Upper lobe of right lung (tissue), 1 donor: ENCODE results near the gene YY1. TPM values are rescaled to one million over a fixed set of nuclear protein-coding genes. Genes with fewer than 3 reads are reported as not detected.
"Not testable (repeated sequence)": the region's sequence is repeated elsewhere in the genome, so short reads cannot be mapped to it uniquely, and the experiment has no call there.

Experiments used
- ATAC-seq: fragments of 200-7000 bp; cut with Tn5 transposase; one replicate; pipeline ENCODE4 v1.9.1; 2020; ENCODE audit warnings: mild to moderate bottlenecking, moderate library complexity
- DNase-seq: peaks from one replicate; pipeline ENCODE4 v3.0.0-alpha.2; 2020
- H3K27ac ChIP-seq: fragments of 200-600 bp; one replicate; pipeline ENCODE4 v1.8.0; 2022
- H3K27me3 ChIP-seq: fragments of 200-600 bp; one replicate; pipeline ENCODE4 v1.8.0; 2022; ENCODE audit warnings: mild to moderate bottlenecking
- H3K36me3 ChIP-seq: fragments of 200-600 bp; one replicate; pipeline ENCODE4 v1.8.0; 2022
- H3K4me1 ChIP-seq: fragments of 200-600 bp; one replicate; pipeline ENCODE4 v1.8.0; 2022
- H3K4me3 ChIP-seq: fragments of 200-600 bp; one replicate; pipeline ENCODE4 v1.8.0; 2022; ENCODE audit warnings: mild to moderate bottlenecking
- H3K9me3 ChIP-seq: fragments of 200-600 bp; one replicate; pipeline ENCODE4 v1.8.0; 2022
- intact Hi-C: fragments of 100-400 bp; cut with DNase I; formaldehyde crosslinking; loops from one replicate; pipeline ENCODE4 v1.11.0; 2022
- total RNA-seq: library from RNA; stranded (reverse); fragmentation: NEBNext Ultra II Directional; extraction: Animal tissue kit (Norgen Biotek cat#: 25700); gene quantifications from one replicate; pipeline ENCODE4 v1.2.1, GENCODE V29; 2021
- TF ChIP-seq, protein P1 (sequence below): fragments of 200-600 bp; IDR thresholded peaks from one replicate; pipeline ENCODE4 v1.8.0; 2022; ENCODE audit warnings: antibody characterized with exemption
- donor health status: DM: no; HTN: yes; CAD: no; lungs with severe emphysema.

The YY1 gene
- total RNA-seq, 1 donor from 2014 or later, result 69.4 TPM

DNA sequence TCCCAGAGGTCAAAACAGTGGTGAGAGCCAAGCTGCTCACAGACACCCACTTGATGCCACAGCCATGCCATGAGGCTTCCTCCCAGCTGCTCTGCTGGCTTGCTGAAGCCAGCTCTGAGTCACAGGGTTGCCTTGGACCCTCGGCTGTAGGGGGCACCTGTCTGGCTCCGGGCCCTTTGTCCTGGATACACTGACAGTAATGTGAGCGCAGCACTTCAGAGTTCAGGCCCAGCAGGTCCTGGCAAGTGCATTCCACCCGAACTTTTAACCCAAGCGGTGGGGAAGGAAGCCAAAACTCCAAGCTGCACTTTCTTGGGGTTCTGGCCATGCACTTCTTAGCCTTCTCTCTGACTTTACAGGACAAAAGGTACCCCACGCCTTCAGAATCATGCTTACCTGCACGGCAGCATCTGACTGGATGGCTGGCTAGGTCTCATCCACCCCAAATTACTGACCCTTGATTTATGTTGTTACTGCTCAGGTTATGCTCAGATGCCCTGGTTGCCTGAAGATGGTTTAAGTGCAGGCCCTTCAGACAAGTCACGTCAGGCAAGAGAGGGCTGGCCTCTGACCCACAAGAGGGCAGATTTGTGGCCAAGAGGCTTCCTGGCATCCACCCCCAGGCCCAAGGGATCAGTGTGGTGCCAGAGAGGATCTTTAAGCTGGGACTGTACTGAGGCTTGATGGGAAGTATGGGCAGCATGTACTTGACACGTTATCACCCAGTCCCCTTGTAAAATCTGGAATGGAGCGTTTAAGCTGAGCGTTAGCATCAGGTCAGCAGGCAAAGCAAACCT, 42.5 kb downstream of the YY1 start:
- intact Hi-C loops, result no loop called here
- H3K4me3 ChIP-seq, result no peak overlapping the region
- H3K9me3 ChIP-seq, result no peaks in the 10 kb centered on the region
- H3K27me3 ChIP-seq, result no peaks in the 10 kb centered on the region
- peak; percentile 73 for DNase-seq
- peak; percentile 28 for ATAC-seq
- peak overlapping the region; percentile 55 for H3K27ac ChIP-seq
- H3K36me3 ChIP-seq, result peaks cover 19% of the 10 kb centered on the region
- TF ChIP-seq, protein P1, sequence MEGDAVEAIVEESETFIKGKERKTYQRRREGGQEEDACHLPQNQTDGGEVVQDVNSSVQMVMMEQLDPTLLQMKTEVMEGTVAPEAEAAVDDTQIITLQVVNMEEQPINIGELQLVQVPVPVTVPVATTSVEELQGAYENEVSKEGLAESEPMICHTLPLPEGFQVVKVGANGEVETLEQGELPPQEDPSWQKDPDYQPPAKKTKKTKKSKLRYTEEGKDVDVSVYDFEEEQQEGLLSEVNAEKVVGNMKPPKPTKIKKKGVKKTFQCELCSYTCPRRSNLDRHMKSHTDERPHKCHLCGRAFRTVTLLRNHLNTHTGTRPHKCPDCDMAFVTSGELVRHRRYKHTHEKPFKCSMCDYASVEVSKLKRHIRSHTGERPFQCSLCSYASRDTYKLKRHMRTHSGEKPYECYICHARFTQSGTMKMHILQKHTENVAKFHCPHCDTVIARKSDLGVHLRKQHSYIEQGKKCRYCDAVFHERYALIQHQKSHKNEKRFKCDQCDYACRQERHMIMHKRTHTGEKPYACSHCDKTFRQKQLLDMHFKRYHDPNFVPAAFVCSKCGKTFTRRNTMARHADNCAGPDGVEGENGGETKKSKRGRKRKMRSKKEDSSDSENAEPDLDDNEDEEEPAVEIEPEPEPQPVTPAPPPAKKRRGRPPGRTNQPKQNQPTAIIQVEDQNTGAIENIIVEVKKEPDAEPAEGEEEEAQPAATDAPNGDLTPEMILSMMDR, result no peak
- peaks cover 58% of the 10 kb centered on the region for H3K4me1 ChIP-seq

DNA sequence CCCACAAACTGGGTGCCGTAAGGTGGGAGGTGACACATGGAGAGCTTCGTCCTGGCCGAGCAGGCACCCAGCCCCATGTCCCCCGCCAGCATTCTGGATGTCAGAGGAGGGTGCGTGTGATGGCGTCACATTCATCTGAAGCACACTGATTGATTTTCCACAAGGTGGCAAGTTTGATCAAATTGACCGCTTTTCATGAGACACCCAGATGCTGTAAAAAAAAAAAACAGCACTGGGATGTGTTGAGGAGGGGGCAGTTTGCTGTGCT, 43.1 kb downstream of the YY1 start:
- intact Hi-C loops, result no loop called here
- Histone ChIP-seq H3K36me3 (peaks cover 14% of the 10 kb centered on the region), H3K9me3 (no peaks in the 10 kb centered on the region), H3K27me3 (no peaks in the 10 kb centered on the region), H3K4me3 (no peak overlapping the region), H3K4me1 (peaks cover 58% of the 10 kb centered on the region), H3K27ac (peak overlapping the region; percentile 24)
- DNase-seq (no peak), ATAC-seq (no peak)
- TF ChIP-seq, protein P1, result no peak

DNA sequence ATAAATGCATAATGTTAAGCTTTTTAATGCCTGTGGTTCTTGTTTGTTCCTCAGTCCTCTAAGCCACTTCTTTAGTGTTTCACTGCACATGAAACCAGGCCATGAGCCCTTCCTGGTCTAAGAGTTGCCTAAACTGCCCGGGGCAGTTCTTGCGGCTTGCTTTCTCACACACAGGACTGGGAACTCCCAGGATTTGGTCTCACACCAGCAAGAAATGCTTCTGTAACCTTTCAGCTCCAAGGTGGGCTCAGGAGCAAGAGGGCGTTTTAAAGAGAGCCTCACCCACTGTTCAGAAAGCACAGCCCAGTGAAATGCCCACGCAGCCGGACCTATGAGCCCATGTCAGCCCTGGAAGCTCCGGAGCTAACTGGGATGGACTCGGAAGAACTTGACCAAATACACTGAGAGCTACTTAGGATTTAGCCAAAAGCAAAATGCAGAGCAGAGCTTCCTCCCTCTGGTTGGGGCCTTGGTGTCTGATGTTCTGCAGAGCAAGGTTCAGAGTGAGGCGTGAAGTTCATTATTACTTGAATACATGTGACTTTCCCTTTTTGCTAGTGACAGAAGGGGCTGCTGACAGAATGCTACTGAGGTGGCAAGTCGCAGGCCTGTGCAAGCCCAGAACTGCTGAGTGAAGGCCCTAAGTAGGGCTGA, 43.9 kb downstream of the YY1 start:
- DNase-seq, result peak; percentile 53
- H3K27ac ChIP-seq, result no peak overlapping the region
- H3K9me3 ChIP-seq, result no peaks in the 10 kb centered on the region
- peaks cover 51% of the 10 kb centered on the region for H3K4me1 ChIP-seq
- TF ChIP-seq, protein P1, result no peak
- H3K36me3 ChIP-seq, result peaks cover 5% of the 10 kb centered on the region
- no peak for ATAC-seq
- no peaks in the 10 kb centered on the region for H3K27me3 ChIP-seq
- intact Hi-C loops, result no loop called here
- no peak overlapping the region for H3K4me3 ChIP-seq

DNA sequence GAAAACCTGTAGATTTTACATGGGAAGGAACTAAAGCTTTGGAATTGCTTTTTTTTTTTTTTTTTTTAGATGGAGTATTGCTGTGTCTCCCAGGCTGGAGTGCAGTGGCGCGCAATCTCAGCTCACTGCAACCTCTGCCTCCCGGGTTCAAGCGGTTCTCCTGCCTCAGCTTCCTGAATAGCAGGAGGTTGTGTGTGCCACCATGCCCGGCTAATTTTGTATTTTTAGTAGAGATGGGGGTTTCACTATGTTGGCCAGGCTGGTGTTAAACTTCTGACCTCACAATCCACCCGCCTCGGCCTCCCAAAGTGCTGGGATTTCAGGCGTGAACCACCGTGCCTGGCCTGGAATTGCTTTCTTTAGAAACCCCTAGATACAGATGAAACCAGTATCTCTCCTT, 44.5 kb downstream of the YY1 start:
- ATAC-seq, H3K36me3 ChIP-seq, H3K27me3 ChIP-seq, H3K27ac ChIP-seq, H3K9me3 ChIP-seq, H3K4me3 ChIP-seq, intact Hi-C loops, DNase-seq: not testable (repeated sequence)
- peaks cover 46% of the 10 kb centered on the region for H3K4me1 ChIP-seq

DNA sequence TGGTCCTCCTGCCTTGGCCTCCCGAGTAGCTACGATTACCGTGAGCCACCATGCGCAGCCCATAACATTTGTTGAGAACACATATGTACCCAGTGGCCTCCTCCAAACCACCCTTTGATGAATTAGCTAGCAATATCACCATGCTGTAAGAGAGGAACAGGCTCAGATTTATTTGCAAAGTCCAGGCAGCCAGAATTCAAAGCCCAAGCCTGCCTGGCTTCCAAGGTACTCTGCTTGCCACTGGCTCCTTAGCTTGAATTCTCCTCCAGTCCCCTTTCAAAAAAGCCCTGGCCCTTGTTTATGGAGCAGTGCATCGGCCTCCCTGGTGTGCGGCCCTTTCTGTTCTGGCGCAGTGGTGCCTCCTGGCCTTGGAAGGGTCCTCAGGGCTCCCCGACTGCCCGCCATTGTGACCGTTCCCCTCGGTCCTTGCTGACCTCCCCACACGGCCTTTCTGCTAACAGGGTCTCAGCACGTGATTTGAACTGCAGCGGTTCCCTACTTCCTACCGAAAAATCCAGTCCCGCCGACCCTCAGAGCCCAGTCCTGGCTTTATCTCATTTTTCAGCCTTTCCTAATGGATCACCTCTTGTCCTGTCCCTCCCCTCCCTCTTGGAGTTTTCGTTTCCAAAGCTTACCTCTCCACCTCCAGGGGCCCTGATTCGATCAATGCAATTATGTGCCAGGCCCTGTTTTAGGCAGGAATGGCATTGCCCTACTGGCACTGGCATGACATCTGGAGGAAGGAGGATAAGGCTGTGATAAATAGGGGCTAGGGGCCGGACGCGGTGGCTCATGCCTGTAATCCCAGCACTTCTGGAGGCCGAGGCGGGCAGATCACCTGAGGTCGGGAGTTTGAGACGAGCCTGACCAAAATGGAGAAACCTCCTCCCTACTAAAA, 45.3 kb downstream of the YY1 start:
- peak; percentile 55 for DNase-seq
- no peak for ATAC-seq
- TF ChIP-seq, protein P1, result no peak
- H3K9me3 ChIP-seq, result no peaks in the 10 kb centered on the region
- no peaks in the 10 kb centered on the region for H3K36me3 ChIP-seq
- no peaks in the 10 kb centered on the region for H3K27me3 ChIP-seq
- peak overlapping the region; percentile 92 for H3K27ac ChIP-seq
- intact Hi-C loops, result no loop called here
- H3K4me1 ChIP-seq, result peaks cover 38% of the 10 kb centered on the region
- peak overlapping the region; percentile 76 for H3K4me3 ChIP-seq
